Midbrain (tissue), 1 donor: ENCODE measurements around the gene PGLYRP2.
"Not testable (repeated sequence)": the region's sequence is repeated elsewhere in the genome, so short reads cannot be mapped to it uniquely, and the experiment has no call there.

ENCODE experiments used
- DNase-seq: peaks from one replicate; lab custom pipeline; 2025; lab: John Stamatoyannopoulos, UW

Gene PGLYRP2

DNA sequence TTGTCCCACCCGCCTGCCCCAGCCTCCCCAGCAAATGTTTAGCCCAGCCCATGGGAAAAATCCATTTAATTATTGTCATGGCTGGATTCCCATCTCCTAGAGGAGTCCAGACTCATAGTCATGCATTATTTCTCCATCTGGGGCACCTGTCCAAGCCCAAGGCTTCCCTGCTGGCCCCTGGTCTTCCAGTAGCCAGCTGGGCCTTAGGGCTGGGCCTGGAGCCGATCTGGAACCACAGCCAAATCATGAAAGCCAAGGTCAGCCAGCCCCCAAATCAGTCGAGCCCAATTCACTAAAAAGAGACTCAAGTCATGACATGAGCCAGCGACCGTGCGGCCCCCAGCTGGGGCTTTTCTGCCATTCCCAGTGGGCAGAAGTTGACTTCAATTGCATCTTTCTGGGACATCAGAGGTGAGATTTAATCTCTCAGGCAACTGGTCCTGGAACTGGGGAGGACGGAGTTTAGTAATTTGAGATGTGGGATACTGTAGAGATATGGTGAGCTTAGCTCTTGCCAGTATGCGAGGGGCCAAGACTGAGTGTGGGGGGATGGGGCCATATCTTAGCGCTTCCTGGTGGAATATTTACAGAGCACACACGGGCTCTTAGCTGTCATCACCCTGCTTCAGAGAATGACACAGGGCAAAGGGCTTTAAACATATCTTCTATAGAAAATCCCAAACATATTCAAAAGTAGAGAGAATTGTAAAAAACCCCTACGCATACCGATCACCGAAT, 9.4 kb upstream of the PGLYRP2 start:
- no peak for DNase-seq

DNA sequence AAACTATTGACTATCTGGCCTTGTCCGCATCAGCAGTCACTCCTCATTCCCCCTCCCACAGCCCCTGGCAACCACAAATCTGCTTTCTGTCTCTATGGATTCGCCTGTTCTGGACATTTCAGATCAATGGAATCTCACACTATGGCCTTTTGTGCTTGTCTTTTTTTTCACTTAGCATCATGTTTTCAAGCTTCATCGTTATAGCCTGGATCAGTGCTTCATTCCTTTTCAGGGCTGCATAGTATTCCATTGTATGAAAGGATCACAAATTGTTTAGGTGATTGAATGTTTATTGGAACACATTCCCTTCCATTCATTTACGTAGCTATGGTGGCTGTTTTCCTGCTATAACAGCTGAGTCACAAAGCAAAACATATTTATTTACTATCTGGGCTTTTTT, 7.7 kb upstream of the PGLYRP2 start:
- no peak for DNase-seq

DNA sequence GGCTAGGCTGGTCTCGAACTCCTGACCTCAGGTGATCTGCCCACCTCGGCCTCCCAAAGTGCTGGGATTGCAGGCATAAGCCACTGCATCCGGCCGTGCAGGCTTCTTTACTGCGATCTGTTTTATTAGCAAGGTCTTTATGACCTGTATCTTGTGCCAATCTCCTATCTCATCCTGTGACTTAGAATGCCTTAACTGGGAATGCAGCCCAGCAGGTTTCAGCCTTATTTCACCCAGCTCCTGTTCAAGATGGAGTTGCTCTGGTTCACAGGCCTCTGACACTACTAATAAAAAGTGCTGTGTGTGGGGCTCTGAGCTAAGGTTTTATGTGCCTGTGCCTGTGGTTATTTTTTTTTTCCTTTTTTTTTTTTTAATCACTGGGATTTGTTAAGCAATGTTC, 6.5 kb upstream of the PGLYRP2 start:
- not testable (repeated sequence) for DNase-seq

DNA sequence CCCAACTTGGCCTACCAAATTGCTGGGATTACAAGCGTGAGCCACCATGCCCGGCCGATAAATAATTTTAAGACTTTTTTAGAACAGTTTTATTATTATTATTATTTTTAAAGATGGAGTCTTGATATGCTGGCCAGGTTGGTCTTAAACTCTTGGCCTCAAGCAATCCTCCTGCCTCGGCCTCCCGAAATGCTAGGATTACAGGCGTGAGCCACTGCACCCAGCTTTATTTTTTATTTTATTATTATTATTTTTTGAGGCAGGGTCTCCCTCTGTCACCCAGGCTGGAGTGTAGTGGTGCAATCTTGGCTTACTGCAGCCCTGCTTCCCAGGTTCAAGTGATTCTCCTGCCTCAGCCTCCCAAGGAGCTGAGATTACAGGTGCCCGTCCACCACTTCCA, 1.7 kb upstream of the PGLYRP2 start:
- DNase-seq: not testable (repeated sequence)

DNA sequence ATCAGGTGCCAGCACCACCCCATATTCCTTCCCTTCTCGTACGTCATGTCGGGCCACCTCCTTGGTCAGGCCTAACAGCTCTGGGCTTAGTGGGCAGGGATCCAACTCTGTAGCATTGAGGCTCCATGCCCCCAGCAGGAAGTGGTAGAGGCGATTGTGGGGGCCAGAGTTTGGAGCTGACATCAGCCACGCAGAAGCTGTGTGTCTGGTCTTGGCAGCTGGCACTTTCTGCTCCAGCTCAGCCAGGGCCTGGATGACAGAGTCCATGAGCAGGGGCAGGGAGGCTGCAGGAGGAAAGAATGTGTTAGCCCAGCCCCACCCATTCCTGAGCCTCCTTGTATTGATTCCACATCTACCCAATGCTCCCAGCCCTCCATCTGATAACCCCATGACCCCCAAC, 3.0 kb downstream of the PGLYRP2 start:
- no peak for DNase-seq

DNA sequence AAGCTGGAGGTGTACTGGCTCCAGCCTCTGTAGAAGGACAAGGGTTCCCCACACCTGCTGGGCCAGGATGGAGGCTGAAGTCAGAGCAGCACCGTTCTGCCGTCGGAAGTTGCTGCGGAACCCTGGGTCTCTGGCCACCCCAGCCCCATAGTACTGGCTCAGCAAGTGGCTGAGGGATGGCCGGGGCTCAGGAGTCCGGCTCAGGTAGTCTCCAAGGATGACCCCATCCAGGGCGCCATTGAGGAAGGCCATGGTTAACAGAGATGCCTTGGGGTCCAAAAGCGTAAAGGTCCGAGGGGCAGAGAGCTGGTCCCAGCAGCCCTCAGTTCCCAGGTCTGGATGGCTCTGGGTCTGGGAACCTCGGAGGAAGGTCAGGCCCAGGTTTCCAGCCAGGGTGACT, 3.7 kb downstream of the PGLYRP2 start:
- no peak for DNase-seq

DNA sequence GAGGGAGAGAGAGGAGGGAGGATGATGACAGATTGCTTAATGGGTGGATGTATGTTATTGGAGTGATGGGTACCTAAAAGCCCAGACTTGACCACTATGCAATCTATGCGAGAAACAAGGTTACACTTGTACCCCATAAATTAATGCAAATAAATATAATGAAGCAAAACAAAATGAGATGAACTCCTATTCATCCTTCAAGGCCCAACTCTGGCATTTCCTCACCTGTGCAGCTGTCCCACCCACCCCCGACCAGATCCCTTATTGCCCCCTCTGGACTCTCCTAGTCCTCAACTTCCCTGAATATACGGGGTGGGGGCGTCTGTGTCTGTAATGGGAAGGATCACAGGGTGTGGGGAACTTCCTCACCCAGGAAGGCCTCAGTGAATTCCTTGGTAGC, 4.1 kb downstream of the PGLYRP2 start:
- DNase-seq: no peak

DNA sequence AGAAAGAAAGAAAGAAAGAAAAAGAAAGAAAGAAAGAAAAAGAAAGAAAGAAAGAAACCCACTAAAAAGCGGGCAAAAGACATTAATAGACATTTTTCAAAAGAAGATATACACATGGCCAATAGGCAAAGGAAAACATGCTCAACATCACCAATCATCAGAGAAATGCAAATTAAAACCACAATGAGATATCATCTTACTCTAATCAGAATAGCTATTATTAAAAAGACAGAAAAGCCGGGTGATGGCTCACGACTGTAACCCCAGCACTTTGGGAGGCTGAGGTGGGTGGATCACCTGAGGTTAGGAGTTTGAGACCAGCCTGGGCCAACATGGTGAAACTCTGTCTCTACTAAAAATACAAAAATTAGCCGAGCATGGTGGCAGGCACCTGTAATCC, 5.5 kb downstream of the PGLYRP2 start:
- DNase-seq: not testable (repeated sequence)

DNA sequence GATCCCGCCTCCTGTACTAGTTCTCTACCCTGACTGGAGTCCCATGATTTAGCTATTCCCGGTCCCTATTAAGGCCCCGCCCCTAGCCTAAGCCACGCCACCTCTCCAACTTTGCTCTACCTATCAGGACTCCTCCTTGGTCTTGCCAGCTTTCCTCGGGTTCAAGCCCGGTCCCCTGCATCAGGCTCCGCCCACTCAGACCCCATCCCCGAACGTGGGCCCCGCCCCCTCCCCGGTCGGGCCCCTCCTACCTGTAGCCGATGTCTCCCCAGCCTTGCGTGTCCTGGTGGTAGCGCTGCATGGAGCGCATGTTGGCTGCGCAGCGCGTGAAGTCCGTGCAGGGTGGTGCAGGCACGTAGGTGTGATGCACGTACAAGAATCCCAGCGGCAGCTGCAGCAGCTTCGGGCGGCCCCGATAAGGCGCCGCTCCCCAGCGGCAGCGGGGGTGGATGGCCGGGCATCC, 7.6 kb downstream of the PGLYRP2 start:
- no peak for DNase-seq

DNA sequence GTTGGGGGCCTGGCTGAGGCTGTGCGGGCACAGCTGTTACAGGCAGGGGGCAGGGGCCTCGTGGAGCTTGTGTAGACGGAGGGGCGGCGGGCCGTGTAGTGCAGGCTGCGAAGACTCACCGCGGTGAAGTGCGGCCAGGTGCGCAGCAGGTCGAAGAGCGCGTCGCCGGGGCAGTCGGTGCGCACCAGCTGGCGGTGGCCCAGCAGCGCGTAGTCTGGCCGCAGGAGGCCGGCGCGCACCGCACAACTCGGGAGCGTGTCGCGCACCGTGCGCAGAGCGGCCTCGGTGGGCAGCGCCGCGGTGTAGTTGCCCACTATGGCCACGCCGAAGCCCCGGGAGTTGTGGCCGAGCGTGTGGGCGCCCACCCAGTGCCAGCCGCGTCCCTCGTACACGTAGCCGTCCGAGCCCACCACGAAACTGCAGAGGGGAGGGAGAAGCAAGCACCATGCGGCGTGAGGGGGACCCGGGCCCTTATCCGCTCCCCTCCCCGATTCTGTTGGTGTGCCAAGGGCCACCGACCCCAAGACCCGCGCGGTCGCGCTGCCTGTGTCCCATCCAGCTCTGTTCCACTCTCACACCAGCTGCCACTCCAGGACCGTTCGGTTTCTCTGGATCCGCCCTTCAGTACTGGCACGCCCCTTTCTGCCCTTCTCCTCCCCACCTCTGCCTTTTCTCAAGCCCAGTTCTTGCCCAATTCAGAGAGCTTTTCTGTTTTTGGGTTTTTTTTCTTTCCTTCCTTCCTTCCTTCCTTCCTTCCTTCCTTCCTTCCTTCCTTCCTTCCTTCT, 9.6 kb downstream of the PGLYRP2 start:
- DNase-seq: no peak

DNA sequence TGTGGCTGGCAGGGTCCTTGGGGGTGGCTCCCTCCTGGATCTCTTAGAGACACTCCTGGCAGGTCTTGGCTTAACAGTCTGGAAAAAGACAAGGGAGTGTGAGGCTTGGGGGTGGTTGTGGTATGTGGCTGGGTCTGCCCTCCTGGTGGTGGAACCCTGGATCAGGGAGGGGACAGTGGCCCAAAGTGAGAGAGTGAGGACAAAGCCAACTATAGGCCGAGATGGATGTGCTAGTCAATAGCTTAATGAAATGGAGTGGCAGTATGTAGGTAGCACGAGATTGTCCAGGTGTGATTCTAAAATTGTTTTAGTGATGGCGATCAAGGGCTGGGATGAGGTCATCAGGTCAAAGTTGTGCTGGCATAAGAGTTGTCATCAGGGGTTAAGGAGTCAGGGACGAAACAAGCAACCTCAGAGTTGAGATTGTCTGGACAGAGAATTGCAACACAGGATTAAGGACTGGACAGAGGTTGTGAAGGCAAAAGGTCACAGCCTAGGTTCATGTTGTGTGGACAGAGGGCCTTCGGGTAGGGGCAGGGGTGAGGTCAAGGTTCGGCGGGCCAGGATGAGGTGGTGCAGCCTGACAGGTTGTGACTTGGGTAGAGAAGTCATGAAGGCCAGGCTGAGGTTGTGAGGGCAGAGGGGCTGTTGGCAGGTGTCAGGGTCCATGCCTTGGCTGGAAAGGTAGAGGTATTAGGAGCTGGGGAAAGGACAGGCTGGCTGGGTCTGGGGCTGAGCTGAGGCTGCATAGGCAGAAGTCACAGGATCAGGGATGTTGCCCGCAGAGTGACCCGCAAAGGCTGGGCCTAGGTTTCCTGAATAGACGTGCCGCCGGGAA, 10.4 kb downstream of the PGLYRP2 start:
- no peak for DNase-seq

DNA sequence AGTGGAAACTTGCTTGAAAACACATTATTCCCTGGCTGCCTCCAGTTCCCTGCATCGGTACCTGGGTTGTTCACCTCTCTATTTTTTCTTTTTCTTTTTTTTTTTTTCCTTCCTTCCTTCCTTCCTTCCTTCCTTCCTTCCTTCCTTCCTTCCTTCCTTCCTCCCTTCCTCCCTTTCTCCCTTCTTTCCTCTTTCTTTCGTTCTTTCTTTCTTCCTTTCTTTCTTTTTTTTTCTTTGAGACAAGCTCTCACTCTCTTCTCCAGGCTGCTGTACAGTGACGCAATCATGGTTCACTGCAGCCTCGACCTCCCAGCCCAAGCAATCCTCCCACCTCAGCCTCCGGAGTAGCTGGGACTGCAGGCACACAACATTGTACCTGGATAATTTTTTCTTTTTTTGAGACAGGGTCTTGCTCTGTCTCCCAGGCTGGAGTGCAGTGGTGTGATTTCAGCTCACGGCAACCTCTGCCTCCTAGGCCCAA, 11.5 kb downstream of the PGLYRP2 start:
- no peak for DNase-seq

DNA sequence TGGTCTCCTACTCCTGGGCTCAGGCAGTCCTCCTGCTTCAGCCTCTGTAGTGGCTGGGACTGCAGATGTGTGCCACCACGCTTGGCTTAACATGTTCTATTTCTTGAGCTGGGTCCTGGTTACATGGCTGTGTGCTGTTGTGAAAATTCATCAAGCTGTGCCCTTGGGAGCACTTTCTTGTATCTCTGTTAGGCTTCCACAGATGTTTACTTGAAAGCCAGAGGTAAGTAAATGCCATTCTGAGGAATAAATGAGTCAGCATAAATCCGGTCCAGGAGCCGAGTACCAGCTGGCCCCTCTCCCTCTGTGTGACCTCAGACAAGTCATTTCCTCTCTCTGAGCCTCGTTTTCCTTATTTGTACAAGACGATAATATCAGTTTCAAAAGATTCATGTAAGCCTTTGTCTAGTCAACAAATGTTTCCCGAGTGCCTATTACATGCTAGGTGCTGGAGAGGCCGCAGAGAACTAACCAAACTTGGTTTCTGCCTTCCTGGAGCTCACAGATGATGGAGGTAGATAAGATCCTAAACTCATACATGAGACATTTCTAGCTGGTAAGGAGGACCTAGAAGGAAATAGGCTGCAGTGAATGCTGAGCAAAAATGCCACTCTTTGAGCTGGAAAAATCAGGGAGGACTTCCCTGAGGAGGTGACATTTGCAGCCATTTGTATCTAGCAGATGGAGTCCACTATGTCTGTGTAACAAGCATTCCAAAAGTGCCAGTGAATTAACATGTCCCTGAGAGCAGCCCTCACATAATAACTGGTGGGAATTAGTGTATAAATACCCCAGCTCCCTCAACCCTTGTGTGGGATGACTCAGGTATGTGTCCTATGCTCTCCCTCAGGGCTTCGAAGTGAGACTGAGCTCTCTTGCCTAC, 12.2 kb downstream of the PGLYRP2 start:
- DNase-seq: no peak

DNA sequence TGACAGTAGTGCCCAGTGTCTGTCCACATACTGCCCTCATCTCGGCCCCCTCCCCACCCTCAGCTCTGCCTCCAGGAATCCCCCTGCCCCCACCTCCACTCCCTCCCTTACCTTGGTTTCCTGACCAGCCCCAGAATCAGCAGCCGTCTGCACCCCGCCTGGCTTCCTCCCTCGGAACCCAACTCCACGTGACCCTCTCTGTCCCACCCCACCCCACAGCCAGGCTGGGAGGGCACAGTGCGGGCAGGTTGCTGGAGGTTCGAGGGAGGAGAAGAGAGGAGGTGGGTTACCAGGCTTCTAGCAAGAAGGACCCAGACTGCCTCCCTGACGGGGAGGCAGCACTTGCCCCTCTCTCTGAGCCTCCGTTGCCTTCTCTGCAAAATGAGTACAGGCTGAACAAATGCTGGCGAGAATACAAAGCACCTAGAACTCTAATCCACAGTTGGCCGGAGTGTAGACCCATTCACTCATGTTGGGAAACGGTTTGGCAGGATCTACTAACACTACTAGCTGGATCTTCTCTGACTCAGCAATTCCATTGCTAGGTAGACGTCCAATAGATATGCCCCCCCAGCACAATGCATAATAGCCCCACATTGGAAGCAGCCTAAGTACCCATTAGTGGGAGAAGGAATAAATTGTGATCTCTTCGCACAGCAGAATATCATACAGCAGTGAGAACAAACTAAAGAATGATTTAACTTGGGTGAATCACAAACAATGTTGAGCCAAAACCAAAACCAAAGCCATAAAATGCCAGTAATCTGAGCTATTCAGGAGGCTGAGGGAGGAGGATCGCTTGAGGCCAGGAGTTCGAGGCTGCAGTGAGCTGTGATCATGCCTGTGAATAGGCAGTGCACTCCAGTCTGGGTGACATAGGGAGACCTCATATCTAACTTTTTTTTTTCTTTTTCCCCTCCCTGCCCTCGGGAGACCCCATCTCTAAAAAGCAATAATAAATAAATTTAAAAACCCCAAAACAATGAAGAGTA, 14.6 kb downstream of the PGLYRP2 start, which contains the start of gene RASAL3:
RASAL3 (minus strand) TSS at position 151 of the 992 bp plus-strand sequence. CDS start 186 bp downstream, outside the sequence.
- no peak for DNase-seq

DNA sequence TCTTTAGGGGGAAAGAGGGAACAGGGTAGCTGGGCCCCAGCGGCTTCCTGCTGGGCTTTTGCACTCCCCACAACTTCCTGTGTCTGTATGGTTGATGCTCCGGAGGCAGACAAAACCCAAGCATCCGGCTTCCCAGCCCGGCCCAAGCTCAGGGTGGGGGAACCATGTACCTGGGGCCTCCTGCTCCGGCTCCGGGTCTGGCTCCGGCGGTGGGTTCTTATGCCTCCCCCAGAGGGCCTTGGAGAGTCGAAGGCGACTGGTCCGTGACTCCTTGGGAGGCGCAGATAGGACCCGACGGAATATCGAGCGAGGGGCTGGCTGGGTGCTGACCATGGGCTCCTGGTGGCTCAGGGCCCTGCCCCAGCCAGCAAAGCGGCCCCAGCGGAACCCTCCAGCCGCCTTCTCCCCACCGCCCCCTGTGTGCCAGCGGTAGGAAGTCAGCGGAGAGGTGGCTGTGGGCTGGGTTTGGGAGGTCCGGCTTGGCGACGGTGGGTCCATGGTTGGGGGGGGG, 15.4 kb downstream of the PGLYRP2 start:
- no peak for DNase-seq

DNA sequence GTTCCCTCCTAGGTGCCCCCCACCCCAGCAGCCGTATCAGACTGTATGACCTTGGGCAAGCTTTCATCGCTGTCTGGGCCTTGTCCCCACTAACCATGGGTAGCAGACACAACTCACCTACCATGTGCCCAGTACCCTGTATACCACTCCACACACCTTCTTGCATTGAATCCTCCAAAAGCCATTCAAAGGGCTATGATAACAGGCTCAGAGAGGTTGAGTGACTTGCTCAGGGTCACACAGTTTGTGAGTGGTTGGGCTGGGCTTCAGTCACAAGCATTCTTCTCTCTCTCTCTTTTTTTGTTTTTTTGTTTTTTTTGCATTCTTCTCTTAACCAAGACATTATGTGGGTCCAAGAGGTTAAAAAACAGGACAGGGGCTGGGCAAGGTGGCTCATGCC, 17.6 kb downstream of the PGLYRP2 start:
- no peak for DNase-seq

DNA sequence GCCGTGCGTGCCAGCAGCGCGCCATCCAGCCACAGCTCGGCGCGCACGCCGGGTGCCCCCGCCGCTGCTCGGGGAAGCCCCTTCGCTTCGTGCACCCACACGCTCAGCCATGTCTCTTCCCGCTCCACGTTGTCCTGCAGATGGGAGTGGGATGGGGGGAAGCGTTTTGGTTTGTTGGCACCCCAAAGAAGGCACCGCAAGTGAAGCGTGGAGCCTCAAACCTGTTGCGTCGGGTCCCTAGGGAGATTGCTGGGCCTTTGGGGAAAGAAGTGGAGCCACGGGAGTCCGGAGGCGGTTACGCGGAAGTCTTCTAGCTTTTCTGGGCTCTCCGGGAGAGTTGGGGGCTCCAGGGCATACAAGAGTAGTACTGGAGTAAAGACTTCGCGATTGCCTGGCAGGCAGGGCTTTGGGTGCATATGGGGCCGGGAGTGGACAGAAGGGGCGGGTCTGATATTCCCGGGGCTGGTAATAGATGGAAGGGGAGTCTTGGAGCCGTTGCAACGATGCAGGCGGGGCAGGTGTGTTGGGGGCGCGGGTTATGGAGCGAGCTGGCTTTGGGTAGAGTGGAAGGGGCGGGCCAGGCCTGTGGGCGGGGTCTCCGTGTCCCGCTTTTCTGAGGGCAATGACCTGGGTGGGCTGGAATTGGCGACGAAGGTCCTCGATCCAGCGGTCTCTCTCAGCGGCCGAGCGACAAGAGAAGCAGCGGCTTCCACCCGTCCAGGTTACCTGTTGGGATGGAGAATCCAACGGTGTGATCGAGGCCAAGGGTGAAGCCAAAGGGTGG, 21.4 kb downstream of the PGLYRP2 start:
- no peak for DNase-seq

DNA sequence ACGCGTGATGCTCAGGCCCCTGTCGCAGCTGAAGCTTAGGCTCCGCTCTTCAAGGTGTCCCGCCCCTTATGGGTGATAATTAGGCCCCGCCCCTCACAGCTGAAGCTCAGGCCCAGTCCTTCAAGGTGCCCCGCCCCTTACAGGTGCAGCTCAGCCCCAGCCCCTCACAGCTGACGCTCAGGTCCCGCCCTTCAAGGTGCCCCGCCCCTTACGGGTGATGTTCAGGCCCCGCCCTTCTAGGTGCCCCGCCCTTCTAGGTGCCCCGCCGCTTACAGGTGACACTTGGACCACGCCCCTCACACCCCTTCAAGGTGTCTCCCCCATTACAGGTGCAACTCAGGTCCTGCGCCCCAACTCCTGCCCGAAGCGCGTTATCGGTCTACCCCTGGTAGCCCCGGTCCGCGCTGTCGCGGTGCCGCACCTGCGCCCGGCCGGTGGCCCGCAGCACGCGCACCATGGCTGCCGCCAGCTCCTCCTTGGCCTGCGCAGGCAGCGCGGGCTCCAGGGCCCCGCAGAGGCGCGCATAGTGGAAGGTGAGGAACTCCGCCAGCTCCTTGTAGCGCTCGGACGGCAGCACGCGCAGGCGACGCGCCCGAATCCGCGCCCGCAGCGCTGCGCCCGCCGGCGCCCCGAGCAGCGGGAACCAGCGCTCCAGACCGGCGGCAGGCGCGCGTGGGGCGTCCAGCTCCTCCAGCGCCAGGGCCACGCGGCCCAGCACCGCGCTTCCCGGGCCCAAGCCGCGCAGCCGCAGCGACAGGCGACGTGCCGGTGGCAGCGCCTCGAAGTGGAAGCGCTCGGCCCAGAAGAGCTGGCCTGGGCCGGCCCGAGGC, 22.2 kb downstream of the PGLYRP2 start:
- DNase-seq: no peak
